ENCODE results near the gene MICB.

Gene MICB

DNA sequence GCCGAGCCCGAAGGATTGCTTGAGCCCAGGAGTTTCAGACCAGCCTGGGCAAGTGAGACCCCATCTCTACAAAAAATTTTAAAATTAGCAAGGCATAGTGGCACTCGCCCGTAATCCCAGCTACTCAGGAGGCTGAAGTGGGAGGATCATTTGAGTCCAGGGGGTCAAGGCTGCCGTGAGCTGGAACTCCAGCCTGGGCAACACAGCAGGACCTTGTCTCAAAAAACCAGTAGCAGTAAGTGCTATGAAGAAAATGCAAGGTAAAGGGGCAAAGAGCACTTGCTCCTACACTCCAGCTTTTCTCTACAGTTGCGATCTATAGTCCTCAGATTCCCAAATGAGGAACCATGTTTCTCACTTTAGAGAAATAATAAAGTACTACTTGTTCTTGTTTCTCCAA is 45.7 kb downstream of the MICB start:
- DNase-seq = no peak

DNA sequence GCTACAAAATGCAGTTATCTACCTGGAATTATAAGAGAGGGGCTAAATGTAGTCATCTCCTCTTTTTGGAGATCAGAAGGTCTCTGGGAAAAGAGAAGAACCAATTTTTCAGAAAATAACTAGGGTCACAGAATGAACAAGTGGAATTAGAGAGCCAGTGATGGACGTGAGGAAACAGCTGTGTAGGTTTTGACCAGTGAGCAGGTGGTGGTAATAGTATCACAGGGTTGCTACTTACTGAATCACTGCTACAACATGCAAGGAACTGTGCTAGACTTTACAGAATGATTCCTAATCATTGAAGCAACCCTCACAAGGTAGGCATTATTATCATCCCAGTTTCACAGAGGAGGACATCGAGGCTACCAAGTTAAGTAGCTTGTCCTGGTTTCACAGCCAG is 46.7 kb downstream of the MICB start:
- no peak for DNase-seq

DNA sequence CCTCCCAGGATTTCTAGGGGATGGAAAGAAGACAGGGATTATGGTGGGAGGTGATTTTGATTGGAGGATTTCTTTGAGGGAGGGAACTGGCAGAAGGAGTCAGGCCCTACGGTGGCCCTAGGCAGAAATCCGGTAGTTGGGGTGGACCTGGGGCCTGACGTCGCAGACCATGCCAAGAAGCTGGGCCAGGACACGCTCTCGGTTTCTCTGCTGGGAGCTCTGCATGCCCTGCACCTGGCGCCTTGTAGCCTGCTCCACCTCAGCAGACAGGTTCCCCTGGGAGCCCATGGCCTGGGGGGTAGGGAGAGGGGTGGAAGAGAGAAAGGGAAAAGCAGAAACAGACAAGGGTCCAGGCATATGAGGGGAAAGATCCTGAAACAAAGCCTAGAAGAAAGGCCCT is 47.3 kb downstream of the MICB start:
- no peak for DNase-seq

DNA sequence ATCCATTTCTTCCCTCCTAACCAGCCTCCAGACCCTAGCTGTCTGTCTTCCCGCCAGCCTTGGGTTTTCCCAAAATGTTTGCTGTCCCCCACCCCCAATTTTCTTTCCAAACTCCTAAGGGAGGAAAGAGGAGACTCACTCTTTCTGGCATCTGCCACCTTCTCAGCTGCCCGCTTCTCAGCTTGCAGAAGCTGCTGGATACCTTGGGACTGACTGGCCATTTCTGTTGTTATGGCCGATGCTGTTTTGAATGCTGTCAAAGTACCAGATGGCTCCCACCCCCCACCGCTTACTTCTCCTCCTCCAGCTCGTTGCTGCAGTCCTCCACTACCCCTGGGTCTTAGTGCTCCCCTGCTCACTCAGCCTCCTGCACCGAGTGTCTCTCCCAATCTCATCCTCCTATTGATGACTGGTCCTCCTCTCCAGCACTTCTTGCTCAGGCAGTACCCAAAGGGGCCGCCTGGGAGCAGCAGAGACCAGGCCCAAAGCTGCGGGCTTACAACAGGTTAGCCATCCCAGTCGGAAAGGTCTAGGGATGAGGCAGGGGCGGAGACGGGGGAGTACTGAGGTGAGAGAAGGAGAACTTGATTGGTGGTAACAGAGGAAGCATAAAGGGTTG is 48.5 kb downstream of the MICB start, which contains the start of gene ATP6V1G2:
Gene ATP6V1G2, minus strand, starts transcription at position 270 of the 619 bp plus-strand sequence. Its CDS starts 49 bp downstream, at position 221.
- DNase-seq = peak; percentile 85

DNA sequence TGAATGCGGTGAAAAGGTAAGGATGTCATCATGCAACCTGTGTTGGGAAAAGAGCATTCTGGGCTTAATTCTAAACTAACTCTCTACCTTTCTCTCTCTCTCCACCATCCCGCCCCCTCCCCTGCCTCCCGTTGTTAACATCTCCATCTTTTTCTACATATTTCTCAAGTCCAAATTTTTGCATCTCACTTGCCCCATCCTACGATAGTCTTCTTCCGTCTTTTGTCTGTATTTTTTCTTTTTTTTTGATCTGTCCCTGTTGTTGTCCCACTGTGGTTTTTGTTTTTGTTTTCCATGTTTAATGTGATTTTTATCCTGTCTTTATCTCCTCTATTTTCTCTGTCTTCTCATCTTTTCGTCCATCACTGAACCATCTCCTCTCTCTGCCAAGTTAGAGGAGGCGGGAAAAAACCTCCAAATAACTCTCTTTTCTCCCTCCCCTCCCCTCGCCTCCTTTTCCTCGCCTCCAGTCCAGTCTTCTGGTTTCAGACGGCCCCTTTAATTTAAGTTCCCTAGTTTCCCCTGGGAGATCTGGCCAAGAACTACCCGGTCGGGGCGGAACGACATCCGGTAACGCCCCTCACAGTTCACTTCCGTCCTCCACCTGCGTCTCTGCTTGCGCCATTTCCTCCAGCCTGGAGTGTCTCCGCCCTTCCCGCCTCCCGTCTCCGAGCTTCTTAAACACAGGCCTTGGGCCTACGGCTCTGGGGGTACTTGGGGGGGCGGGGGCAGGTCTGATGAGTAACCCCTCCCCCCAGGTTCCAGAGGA is 49.2 kb downstream of the MICB start, which contains the start of gene NFKBIL1:
Gene NFKBIL1, plus strand, starts transcription at position 651 of the 769 bp plus-strand sequence. Its CDS starts 87 bp downstream, at position 738.
- DNase-seq = peak; percentile 91

DNA sequence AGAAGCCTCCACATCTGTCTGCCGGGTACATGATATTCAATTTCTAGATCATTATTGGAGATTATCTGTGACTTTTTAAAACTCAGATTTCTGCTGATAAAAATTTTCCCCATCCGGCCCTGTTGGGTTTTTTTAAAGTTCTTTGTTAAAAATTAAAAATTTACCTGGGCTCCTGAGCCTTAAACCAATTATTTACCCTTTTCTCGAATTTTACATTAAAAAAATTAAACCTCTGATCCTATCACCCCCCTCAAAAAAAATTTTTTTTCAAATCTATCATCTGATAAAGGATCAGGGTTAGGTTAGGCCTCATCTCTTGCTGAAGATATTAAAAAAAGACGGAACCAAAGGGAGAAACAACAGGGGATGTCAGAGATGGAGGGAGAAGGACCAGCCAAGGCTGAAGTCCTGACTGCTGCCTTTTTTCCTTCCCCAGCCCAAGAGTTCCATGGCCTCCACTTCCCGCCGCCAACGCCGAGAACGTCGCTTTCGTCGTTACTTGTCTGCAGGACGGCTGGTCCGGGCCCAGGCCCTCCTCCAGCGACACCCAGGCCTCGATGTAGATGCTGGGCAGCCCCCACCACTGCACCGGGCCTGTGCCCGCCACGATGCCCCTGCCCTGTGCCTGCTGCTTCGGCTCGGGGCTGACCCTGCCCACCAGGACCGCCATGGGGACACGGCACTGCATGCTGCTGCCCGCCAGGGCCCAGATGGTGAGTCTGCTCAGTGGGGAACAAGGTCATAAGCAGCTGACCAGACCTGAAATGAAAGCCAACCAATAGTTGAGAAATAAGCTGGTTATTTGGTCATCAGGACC is 50.0 kb downstream of the MICB start:
- DNase-seq = no peak

DNA sequence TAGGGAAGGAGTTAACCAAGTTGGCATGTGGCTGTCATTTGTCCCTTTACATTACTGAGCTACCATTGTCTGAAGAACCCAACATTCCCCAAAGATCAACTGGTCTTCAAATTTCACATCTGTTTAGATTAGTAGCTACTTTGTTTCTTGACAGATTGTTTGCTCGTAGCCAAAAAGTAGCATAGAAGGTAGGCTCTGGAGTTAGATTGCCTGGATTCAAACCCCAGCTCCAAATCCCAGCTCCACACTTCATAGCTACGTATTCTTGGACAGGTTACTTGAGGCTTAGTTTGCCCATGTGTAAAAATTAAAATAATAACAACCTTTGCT is 50.6 kb downstream of the MICB start:
- no peak for DNase-seq

DNA sequence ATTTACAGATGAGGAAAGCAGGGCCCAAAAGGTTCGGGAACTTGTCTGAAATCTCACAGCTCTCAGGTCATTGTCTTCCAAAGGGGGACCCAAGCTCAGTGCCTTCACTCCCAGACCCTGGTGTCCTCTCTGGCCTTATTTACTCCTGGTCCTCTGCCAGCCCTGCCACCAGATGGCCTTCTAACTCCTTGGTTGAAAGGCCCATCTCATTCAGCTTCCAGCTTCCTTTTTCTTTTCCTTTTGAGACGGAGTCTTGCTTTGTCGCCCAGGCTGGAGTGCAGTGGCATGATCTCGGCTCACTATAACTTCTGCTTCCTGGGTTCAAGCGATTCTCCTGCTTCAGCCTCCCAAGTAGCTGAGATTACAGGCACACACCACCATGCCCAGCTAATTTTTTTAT is 53.4 kb downstream of the MICB start:
- DNase-seq = peak; percentile 55

DNA sequence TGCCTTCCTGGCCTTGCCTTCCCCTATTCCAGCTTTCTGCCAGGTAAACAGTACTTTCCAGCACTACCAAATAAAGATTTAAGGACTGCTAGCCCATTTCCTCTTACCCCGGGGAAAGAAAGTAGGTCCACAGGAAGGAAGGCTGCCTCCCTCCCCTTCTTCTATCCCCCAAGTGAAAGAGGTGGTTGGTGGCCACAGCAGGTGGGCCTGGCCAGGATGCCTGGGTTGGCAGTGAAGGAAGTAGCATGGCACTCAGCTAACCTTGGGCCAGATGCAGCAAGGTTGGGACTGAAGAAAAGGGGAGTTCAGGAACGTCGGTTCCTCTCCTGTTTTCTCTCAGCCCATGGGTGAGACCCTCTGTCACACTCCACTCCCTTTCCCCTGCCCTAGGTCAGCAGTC is 58.4 kb downstream of the MICB start:
- DNase-seq = no peak

DNA sequence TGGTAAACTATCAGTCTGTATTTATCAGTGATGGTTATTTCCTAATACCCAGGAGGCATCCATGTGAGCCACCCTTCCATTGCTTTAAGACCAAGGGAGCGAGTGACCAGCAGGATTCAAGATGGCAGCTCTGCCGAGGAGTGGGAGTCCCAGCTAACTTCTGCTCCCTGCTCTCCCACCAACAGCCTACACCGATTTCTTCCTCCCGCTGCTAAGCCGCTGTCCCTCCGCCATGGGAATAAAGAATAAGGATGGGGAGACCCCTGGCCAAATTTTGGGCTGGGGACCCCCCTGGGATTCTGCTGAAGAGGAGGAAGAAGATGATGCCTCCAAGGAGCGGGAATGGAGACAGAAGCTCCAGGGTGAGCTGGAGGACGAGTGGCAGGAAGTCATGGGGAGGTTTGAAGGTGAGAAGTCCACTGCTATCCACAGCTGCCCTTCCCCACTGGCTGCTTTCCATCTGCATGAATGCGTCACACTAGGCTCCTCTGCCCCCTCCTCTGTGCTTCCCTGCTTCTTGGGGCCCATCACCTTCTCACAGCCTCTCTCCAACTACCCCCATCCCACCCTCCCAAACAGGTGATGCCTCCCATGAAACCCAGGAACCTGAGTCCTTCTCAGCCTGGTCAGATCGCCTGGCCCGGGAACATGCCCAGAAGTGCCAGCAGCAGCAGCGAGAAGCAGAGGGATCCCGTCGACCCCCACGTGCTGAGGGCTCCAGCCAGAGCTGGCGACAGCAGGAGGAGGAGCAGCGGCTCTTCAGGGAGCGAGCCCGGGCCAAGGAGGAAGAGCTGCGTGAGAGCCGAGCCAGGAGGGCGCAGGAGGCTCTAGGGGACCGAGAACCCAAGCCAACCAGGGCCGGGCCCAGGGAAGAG is 59.7 kb downstream of the MICB start:
- no peak for DNase-seq

DNA sequence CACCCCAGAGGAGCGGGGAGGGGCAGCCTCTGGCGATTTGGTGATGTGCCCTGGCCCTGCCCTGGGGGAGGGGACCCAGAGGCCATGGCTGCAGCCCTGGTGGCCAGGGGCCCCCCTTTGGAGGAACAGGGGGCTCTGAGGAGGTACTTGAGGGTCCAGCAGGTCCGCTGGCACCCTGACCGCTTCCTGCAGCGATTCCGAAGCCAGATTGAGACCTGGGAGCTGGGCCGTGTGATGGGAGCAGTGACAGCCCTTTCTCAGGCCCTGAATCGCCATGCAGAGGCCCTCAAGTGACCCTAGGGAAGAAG is 60.3 kb downstream of the MICB start:
- no peak for DNase-seq

DNA sequence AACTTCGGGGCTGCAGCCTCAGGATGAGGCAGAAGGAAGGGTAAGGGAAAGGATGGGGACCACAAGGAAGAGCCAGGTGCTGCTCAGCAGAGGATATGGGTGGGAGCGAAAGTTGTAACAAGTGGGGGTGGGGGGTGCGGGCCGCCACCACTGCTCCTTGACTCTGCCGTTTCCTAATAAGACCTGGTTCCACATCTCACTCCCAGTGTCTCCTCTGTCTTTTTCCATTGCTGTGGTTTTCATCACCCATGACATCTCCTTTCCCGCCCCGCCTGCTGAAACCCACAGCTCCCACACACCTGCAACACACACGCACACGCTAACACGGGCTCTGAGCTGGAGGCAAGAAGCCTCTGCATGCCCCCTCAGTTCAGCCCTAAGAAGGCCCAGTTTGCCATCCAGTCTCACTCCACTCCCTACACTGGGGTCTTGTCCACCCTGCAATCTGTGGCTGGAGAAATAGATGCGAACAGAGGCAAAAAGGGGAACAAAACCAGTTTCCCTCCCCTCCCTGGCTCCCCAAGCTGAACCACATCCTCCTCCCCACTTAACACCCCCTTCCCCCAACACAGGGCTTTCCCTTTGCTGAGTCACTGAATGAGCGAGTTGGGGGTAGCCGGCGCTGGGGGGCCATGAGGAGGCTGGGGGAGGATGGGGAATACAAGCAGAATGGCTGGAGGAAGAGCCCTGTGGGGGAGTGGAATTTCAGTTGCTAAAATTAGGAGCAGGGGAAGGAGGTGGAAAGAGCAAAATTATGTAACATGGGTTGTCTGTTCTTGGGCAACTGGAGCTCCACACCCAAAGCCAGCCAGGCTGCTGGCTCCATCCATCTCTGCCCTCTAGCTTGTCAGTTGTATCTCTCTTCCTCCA is 60.9 kb downstream of the MICB start:
- DNase-seq = peak; percentile 78

DNA sequence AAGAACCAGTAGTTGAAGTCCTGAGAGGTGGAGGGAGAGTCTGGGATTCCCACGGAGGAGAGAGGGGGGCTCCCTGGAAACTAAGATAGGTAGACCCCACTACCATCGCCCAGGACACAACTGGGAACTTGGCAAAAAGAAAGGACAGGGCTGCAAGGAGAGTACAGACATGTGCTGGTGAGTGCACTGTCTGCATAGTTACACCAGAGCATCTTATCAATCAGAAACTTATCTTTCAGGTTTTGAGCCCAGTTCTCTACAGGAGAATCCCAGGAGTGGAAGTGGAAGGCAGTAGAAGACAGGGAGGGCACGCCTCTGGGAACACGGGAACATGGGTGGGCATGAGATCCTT is 61.6 kb downstream of the MICB start:
- no peak for DNase-seq

DNA sequence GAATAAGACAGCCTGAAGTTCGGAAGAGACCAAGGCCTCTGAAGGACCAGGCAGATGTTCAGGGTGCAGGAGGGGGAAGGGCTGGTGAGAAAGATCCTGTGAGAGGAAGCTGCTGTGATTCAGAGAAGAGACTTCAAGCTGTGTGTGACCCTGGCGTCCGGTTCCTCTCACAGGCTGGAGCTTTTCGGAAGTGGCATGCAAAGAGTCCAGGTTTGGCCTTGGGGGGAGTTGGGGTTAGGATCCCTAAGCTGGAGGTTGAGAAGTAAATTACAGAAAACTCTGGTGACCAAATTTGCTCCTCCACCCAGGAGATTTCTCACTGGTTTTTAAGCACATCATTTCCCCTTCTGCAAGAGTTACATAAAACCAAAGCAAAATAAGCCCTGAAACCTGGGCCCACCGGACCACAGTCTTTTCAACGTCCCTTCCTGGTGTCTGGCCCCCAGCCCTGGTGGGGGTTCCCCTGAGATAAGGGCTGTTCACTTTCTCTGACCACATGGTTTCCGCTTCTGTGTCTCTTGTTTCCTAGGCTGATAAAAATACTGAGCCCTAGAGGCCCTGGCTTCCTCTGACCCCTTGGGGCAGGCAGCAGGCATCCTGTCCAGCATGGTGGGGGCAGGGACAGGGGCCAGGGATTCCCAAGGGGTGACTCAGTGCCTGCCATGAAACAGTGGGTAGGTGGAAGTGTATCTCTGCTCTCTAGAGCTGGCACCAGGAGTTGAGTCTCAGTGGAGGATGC is 62.2 kb downstream of the MICB start:
- peak; percentile 45 for DNase-seq

DNA sequence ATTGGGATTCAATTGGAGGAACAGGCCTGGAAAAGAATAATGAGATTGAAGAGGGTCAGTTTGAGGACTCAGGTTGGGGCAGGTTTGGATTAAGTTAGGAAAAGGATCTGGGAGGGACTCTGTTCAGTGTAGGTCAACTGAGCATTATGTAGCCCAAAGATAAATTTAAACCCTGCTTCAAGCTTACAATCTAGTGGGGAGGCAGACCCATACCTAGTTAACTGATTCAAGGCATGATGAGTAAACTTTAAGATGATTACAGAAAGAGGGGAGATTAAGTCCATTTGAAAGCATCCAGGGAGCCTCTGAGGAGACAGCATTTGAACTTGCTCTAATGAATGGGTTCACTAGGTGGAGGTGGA is 62.7 kb downstream of the MICB start:
- no peak for DNase-seq
